HFFc6 (cell line): ENCODE results near the gene BDNF. TPM values are rescaled to one million over a fixed set of nuclear protein-coding genes. Genes with fewer than 3 reads are reported as not detected.
"Not testable (repeated sequence)": the region's sequence is repeated elsewhere in the genome, so short reads cannot be mapped to it uniquely, and the experiment has no call there.

Experiments
- DNase-seq: peaks from one replicate; pipeline ENCODE4 v3.0.0-alpha.2; 2018
- H3K27ac Mint-ChIP-seq: 2 replicates; pipeline ENCODE4 v1.8.0; 2020; ENCODE audit warnings: mild to moderate bottlenecking, mixed read lengths
- H3K27me3 Mint-ChIP-seq: 2 replicates; pipeline ENCODE4 v1.8.0; 2021; ENCODE audit warnings: mild to moderate bottlenecking, moderate library complexity, mixed read lengths; ENCODE audit not compliant: insufficient read depth
- H3K36me3 Mint-ChIP-seq: 2 replicates; pipeline ENCODE4 v1.8.0; 2021; ENCODE audit warnings: low read depth, mixed read lengths
- H3K4me1 Mint-ChIP-seq: 2 replicates; pipeline ENCODE4 v1.8.0; 2020; ENCODE audit warnings: low read depth, mixed read lengths
- H3K4me3 Mint-ChIP-seq: 2 replicates; pipeline ENCODE4 v1.8.0; 2020; ENCODE audit warnings: mild to moderate bottlenecking, moderate library complexity, mixed read lengths
- H3K9me3 Mint-ChIP-seq: 2 replicates; pipeline ENCODE4 v1.8.0; 2020; ENCODE audit warnings: mild to moderate bottlenecking, mixed read lengths
- total RNA-seq, 6 experiments: library from RNA; stranded (reverse); fragmentation: NEBNext Ultra II Directional; extraction: Animal tissue kit (Norgen Biotek cat#: 25700); gene quantifications; 2 replicates in 1 of 6; 3 replicates in 5 of 6; pipeline ENCODE4 v1.2.3, GENCODE V29; 2021
- TF ChIP-seq, protein P1 (sequence below): fragments of 200-600 bp; sonication (generic); IDR thresholded peaks from 2 replicates; pipeline ENCODE4 v1.5.0; 2021; ENCODE audit warnings: antibody characterized with exemption, mild to moderate bottlenecking

Gene BDNF
- total RNA-seq, 6 experiments from 2014 or later = 62.1 to 92.2 (median 90.0) TPM

- not testable (repeated sequence) for H3K27me3 Mint-ChIP-seq, H3K9me3 Mint-ChIP-seq, DNase-seq, H3K27ac Mint-ChIP-seq
- H3K4me3 Mint-ChIP-seq = peak overlapping the region; percentile 14; the same call in 1 of the 2 replicates
- TF ChIP-seq, protein P1, sequence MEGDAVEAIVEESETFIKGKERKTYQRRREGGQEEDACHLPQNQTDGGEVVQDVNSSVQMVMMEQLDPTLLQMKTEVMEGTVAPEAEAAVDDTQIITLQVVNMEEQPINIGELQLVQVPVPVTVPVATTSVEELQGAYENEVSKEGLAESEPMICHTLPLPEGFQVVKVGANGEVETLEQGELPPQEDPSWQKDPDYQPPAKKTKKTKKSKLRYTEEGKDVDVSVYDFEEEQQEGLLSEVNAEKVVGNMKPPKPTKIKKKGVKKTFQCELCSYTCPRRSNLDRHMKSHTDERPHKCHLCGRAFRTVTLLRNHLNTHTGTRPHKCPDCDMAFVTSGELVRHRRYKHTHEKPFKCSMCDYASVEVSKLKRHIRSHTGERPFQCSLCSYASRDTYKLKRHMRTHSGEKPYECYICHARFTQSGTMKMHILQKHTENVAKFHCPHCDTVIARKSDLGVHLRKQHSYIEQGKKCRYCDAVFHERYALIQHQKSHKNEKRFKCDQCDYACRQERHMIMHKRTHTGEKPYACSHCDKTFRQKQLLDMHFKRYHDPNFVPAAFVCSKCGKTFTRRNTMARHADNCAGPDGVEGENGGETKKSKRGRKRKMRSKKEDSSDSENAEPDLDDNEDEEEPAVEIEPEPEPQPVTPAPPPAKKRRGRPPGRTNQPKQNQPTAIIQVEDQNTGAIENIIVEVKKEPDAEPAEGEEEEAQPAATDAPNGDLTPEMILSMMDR = peak; percentile 20; the same call in 1 of the 2 replicates
- H3K36me3 Mint-ChIP-seq = peaks cover 72% of the 10 kb centered on the region
- H3K4me1 Mint-ChIP-seq = peaks cover 83% of the 10 kb centered on the region
Measured at GRCh38 chr11:27665508-27666101, 34.6 kb downstream of the BDNF start.

- H3K4me3 Mint-ChIP-seq = no peak overlapping the region
- peak overlapping the region; percentile 39; the same call in 1 of the 2 replicates for H3K27ac Mint-ChIP-seq
- TF ChIP-seq, protein P1 = no peak
- DNase-seq = no peak
- H3K36me3 Mint-ChIP-seq = peaks cover 73% of the 10 kb centered on the region
- peaks cover 88% of the 10 kb centered on the region for H3K4me1 Mint-ChIP-seq
- peaks cover 8% of the 10 kb centered on the region for H3K27me3 Mint-ChIP-seq
- H3K9me3 Mint-ChIP-seq = peaks cover 1% of the 10 kb centered on the region
Measured at GRCh38 chr11:27663326-27663725, 36.9 kb downstream of the BDNF start.

GRCh38 chr11:27660171-27660570 is 40.1 kb downstream of the BDNF start:
- H3K27me3 Mint-ChIP-seq = peaks cover 22% of the 10 kb centered on the region
- H3K9me3 Mint-ChIP-seq = peaks cover 8% of the 10 kb centered on the region
- peaks cover 80% of the 10 kb centered on the region for H3K36me3 Mint-ChIP-seq
- H3K27ac Mint-ChIP-seq = peak overlapping the region; percentile 67; the same call in 1 of the 2 replicates
- peaks cover 90% of the 10 kb centered on the region for H3K4me1 Mint-ChIP-seq
- TF ChIP-seq, protein P1 = no peak
- peak overlapping the region; percentile 20; the same call in 1 of the 2 replicates for H3K4me3 Mint-ChIP-seq
- DNase-seq = no peak

GRCh38 chr11:27658535-27659236 is 41.6 kb downstream of the BDNF start:
- Mint-ChIP-seq H3K4me3 (peak overlapping the region; percentile 61), H3K27ac (peak overlapping the region; percentile 67), H3K4me1 (peaks cover 92% of the 10 kb centered on the region), H3K27me3 (peaks cover 24% of the 10 kb centered on the region), H3K36me3 (peaks cover 84% of the 10 kb centered on the region), H3K9me3 (peaks cover 8% of the 10 kb centered on the region)
- TF ChIP-seq, protein P1 = no peak
- no peak for DNase-seq

DNA sequence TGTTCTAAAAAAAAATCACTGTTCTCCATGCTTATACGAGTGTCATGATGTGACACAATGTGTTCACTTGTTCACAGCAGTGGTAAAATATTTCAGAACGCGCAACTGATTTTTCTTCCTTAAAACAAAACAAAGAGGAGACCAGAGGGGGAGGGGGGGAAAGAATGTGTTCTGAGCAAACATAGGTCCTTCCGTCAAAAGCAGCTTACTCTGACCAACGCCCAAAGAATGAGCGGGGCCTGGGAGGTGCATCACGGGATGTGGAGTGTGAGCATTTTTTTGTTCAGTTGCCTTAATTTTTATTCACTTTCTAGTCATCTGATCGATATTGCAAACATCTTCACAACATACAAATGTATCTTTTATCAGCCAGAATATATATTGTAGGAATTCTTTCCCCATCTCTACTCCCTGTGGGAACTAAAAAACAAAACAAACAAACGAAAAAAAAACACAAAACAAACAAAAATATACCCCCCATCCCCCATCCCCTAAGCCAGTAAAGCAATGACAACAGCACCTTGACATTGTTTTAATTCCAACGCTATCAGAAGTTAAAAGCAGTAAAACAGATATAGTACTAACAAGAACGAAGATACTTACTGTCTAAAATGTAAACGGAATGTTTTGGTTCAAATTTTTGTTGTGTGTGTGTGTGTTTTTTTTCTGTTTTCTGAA is 43.3 kb downstream of the BDNF start:
- DNase-seq = no peak
- H3K27ac Mint-ChIP-seq = peak overlapping the region; percentile 81
- H3K4me3 Mint-ChIP-seq = peak overlapping the region; percentile 71
- H3K4me1 Mint-ChIP-seq = peaks cover 95% of the 10 kb centered on the region
- peaks cover 8% of the 10 kb centered on the region for H3K9me3 Mint-ChIP-seq
- H3K36me3 Mint-ChIP-seq = peaks cover 93% of the 10 kb centered on the region
- peaks cover 30% of the 10 kb centered on the region for H3K27me3 Mint-ChIP-seq
- TF ChIP-seq, protein P1 = no peak
